Keratinocyte (primary cell): ENCODE data around the gene RIT1. TPM values are rescaled to one million over a fixed set of nuclear protein-coding genes. Genes with fewer than 3 reads are reported as not detected.

ENCODE experiments used
- DNase-seq: peaks from one replicate; pipeline ENCODE4 v3.0.0-alpha.2; 2011; ENCODE audit warnings: low read depth, missing footprints, low spot score
- FAIRE-seq: peaks from 2 replicates; lab custom pipeline; 2011; peaks lifted over from hg19 to GRCh38; lab: Jason Lieb, UNC
- H2AFZ ChIP-seq: 2 replicates; pipeline ENCODE4 v1.6.0; 2012; ENCODE audit warnings: low read length, control low read depth, inconsistent platforms; ENCODE audit not compliant: control insufficient read depth
- H3K27ac ChIP-seq: 2 replicates; pipeline ENCODE4 v1.5.1; 2011; ENCODE audit warnings: low read length; ENCODE audit not compliant: control insufficient read depth, insufficient read depth
- H3K27me3 ChIP-seq: 3 replicates; pipeline ENCODE4 v1.6.0; 2011; ENCODE audit warnings: low read length; ENCODE audit not compliant: control insufficient read depth, insufficient read depth; ENCODE audit errors: extremely low read depth
- H3K36me3 ChIP-seq, 2 experiments: 2 replicates in 1 of 2; 3 replicates in 1 of 2; pipeline ENCODE4 v1.5.1; 2011; ENCODE audit warnings: low read length in 2 of 2, mild to moderate bottlenecking in 1 of 2; ENCODE audit not compliant: control insufficient read depth in 2 of 2, insufficient read depth in 2 of 2; ENCODE audit errors: extremely low read depth in 1 of 2
- H3K4me1 ChIP-seq: 3 replicates; pipeline ENCODE4 v1.5.1; 2011; ENCODE audit warnings: low read length; ENCODE audit not compliant: control insufficient read depth, insufficient read depth; ENCODE audit errors: extremely low read depth
- H3K4me2 ChIP-seq: 3 replicates; pipeline ENCODE4 v1.6.0; 2011; ENCODE audit warnings: low read depth, low read length; ENCODE audit not compliant: control insufficient read depth, insufficient read depth; ENCODE audit errors: extremely low read depth
- H3K4me3 ChIP-seq, 3 experiments: fragments of 200-600 bp in 1 of 3; sonication (generic) in 1 of 3; 2 replicates in 2 of 3; 3 replicates in 1 of 3; pipeline ENCODE4 v1.5.1; 2011 to 2016; ENCODE audit warnings: low read length in 3 of 3, mild to moderate bottlenecking in 3 of 3, control low read depth in 2 of 3, inconsistent platforms in 1 of 3, low read depth in 1 of 3, mixed read lengths in 1 of 3, mixed run types in 1 of 3, moderate library complexity in 1 of 3; ENCODE audit not compliant: control insufficient read depth in 2 of 3, insufficient read depth in 2 of 3; ENCODE audit errors: extremely low read depth in 1 of 3
- H3K79me2 ChIP-seq: 2 replicates; pipeline ENCODE4 v1.6.0; 2012; ENCODE audit warnings: low read length; ENCODE audit not compliant: control insufficient read depth, insufficient read depth
- H3K9ac ChIP-seq: 3 replicates; pipeline ENCODE4 v1.6.0; 2011; ENCODE audit warnings: low read length; ENCODE audit not compliant: control insufficient read depth, insufficient read depth; ENCODE audit errors: extremely low read depth
- H3K9me1 ChIP-seq: 3 replicates; pipeline ENCODE4 v1.6.0; 2011; ENCODE audit warnings: low read length; ENCODE audit not compliant: control insufficient read depth, insufficient read depth; ENCODE audit errors: extremely low read depth
- H3K9me3 ChIP-seq: 2 replicates; pipeline ENCODE4 v1.5.1; 2012; ENCODE audit warnings: low read depth, low read length; ENCODE audit not compliant: control insufficient read depth
- H4K20me1 ChIP-seq: 3 replicates; pipeline ENCODE4 v1.6.0; 2011; ENCODE audit warnings: low read length; ENCODE audit not compliant: control insufficient read depth, insufficient read depth; ENCODE audit errors: extremely low read depth
- CTCF ChIP-seq, 3 experiments: IDR thresholded peaks in 1 of 3; conservative IDR thresholded peaks in 1 of 3; optimal IDR thresholded peaks in 1 of 3; 2 replicates in 2 of 3; 3 replicates in 1 of 3; pipeline versions ENCODE3 to v1.5.1; 2011; ENCODE audit warnings: low read length in 3 of 3, mild to moderate bottlenecking in 3 of 3, moderate library complexity in 2 of 3, control low read depth in 1 of 3, inconsistent platforms in 1 of 3; ENCODE audit not compliant: insufficient read depth in 2 of 3; ENCODE audit errors: extremely low read depth in 1 of 3
- EZH2 ChIP-seq: IDR thresholded peaks from one replicate; pipeline ENCODE4 v1.6.1; 2012; ENCODE audit warnings: inconsistent platforms, mild to moderate bottlenecking, low read length, moderate library complexity
- dilution Hi-C: fragments of 300-500 bp; cut with MboI; formaldehyde crosslinking; loops from one replicate; pipeline ENCODE4 v1.7.0; 2020; ENCODE audit warnings: low sequenced_read_pairs; ENCODE audit not compliant: extremely low pct_ligation_motif_present
- polyA plus RNA-seq, 5 experiments: library from polyadenylated mRNA; depleted of rRNA in 3 of 5; stranded (reverse) in 3 of 5; stranded (forward) in 1 of 5; unstranded in 1 of 5; fragments of >200 nt; gene quantifications; 1 replicate in 1 of 5; 2 replicates in 3 of 5; 3 replicates in 1 of 5; pipeline versions ENCODE4 v1.2.1 to v1.2.3, GENCODE V29; 2011 to 2012; ENCODE audit warnings: missing spikeins in 2 of 5, low read depth in 1 of 5, low replicate concordance in 1 of 5

The RIT1 gene
- polyA plus RNA-seq, 1 donor (not counting 4 experiments of a cell fraction or from before 2014, with no cell fraction given): 33.5 TPM

- no peak for DNase-seq
- dilution Hi-C loops: no loop called here
- TF ChIP-seq CTCF (optimal IDR thresholded peaks at IDR 0.05 in 1 of 3, IDR thresholded peaks at IDR 0.05 in 1 of 3, conservative IDR thresholded peaks at IDR 0.05 in 1 of 3; ENCODE audit: extremely low read depth in 1 of 3, insufficient read depth in 2 of 3, low read length in 3 of 3): no peak
- TF ChIP-seq EZH2: no peak
- no peaks in the 10 kb centered on the region for H4K20me1 ChIP-seq
- FAIRE-seq: no peak
- H3K9me1 ChIP-seq: no peaks in the 10 kb centered on the region
- no peak overlapping the region for H3K9ac ChIP-seq
- peaks cover 17% of the 10 kb centered on the region for H3K4me1 ChIP-seq
- H2AFZ ChIP-seq: no peak overlapping the region
- no peaks in the 10 kb centered on the region for H3K79me2 ChIP-seq
- no peaks in the 10 kb centered on the region for H3K27me3 ChIP-seq
- no peak overlapping the region for H3K4me3 ChIP-seq
- H3K27ac ChIP-seq: no peak overlapping the region
- no peak overlapping the region for H3K4me2 ChIP-seq
- H3K9me3 ChIP-seq: no peaks in the 10 kb centered on the region
- H3K36me3 ChIP-seq: peaks cover 24 to 34% of the 10 kb centered on the region in 2 experiments
Measured at GRCh38 chr1:155946633-155947219, 35.6 kb upstream of the RIT1 start.

- Histone ChIP-seq H3K36me3 (peaks cover 10 to 17% of the 10 kb centered on the region in 2 experiments), H3K4me2 (no peak overlapping the region), H3K79me2 (no peaks in the 10 kb centered on the region), H3K9me1 (no peaks in the 10 kb centered on the region), H3K4me3 (no peak overlapping the region), H3K9me3 (no peaks in the 10 kb centered on the region), H3K27me3 (no peaks in the 10 kb centered on the region), H3K9ac (no peak overlapping the region), H3K4me1 (peaks cover 36% of the 10 kb centered on the region), H2AFZ (no peak overlapping the region), H4K20me1 (no peaks in the 10 kb centered on the region), H3K27ac (no peak overlapping the region)
- dilution Hi-C loops: no loop called here
- TF ChIP-seq EZH2 (no peak), CTCF (optimal IDR thresholded peaks at IDR 0.05 in 1 of 3, IDR thresholded peaks at IDR 0.05 in 1 of 3, conservative IDR thresholded peaks at IDR 0.05 in 1 of 3; ENCODE audit: extremely low read depth in 1 of 3, insufficient read depth in 2 of 3, low read length in 3 of 3) (no peak)
- DNase-seq (no peak), FAIRE-seq (no peak)
Measured at GRCh38 chr1:155944444-155944799, 33.3 kb upstream of the RIT1 start.
